NB4 (cell line): ENCODE measurements around the gene OR4Q2.

Source experiments
- CTCF ChIP-seq: IDR thresholded peaks from one replicate; pipeline ENCODE4 v1.5.1; 2012; ENCODE audit warnings: low read depth, low read length
- MAX ChIP-seq: IDR thresholded peaks from 2 replicates; pipeline ENCODE4 v1.6.1; 2011; ENCODE audit warnings: low read depth, low read length
- MYC ChIP-seq: IDR thresholded peaks from 2 replicates; pipeline ENCODE4 v1.6.1; 2011; ENCODE audit warnings: low read depth, low read length
- POLR2A ChIP-seq: IDR thresholded peaks from 2 replicates; pipeline ENCODE4 v1.6.1; 2011; ENCODE audit warnings: mild to moderate bottlenecking; ENCODE audit not compliant: insufficient read length; ENCODE audit errors: extremely low read depth

- TF ChIP-seq MAX (no peak), CTCF (no peak), POLR2A (no peak), MYC (no peak)
Measured at GRCh38 chr14:20001863-20002262, at the start of gene OR4Q2.
